ENCODE data around the gene NFATC2. TPM values are rescaled to one million over a fixed set of nuclear protein-coding genes. Genes with fewer than 3 reads are reported as not detected.
A peak's percentile ranks its signal among the peaks of the same experiment; 100 is the strongest.

The NFATC2 gene
- total and polyA plus RNA-seq, 2 of the 4 experiments (the other 2 are of a cell fraction) = 0.18 to 0.38 TPM

GRCh38 chr20:51541189-51542032 lies 1.1 kb downstream of the NFATC2 start:
- Histone ChIP-seq H3K27me3 (ENCODE audit: control insufficient read depth, insufficient read depth, low read length) (no peaks in the 10 kb centered on the region; the same call in 1 of the 2 replicates), H3K23ac (ENCODE audit: low read depth, low read length) (no peak overlapping the region), H2BK20ac (ENCODE audit: low read depth, low read length) (no peak overlapping the region), H3K4me3 (ENCODE audit: insufficient read depth, low read depth, low read length) (no peak overlapping the region), H3K4me2 (ENCODE audit: low read depth, low read length) (no peak overlapping the region), H3K56ac (ENCODE audit: extremely low read depth, insufficient read depth, low read length) (no peak overlapping the region), H2BK5ac (ENCODE audit: low read depth, low read length, poor library complexity, severe bottlenecking) (no peak overlapping the region), H4K91ac (ENCODE audit: insufficient read depth, low read depth, low read length) (no peak overlapping the region), H3K36me3 (ENCODE audit: control insufficient read depth, insufficient read depth, low read length) (no peaks in the 10 kb centered on the region), H2AK5ac (ENCODE audit: low read depth, low read length) (no peak overlapping the region; the same call in 1 of the 2 replicates), H3K9me3 (ENCODE audit: control insufficient read depth, insufficient read depth, low read length) (peaks cover 5% of the 10 kb centered on the region; the same call in 1 of the 2 replicates), H4K5ac (ENCODE audit: low read depth, low read length) (no peak overlapping the region), H3K4me1 (ENCODE audit: control insufficient read depth, insufficient read depth, low read length) (no peaks in the 10 kb centered on the region), H3K79me1 (ENCODE audit: low read depth in 1 of 2, low read length in 2 of 2) (no peaks in the 10 kb centered on the region), H2BK15ac (ENCODE audit: low read depth, low read length) (no peak overlapping the region; the same call in 2 of the 3 replicates), H3K9ac (ENCODE audit: low read depth, low read length) (no peak overlapping the region), H2BK120ac (ENCODE audit: low read depth, low read length) (no peak overlapping the region), H3K4ac (ENCODE audit: low read depth, low read length) (no peak overlapping the region), H4K20me1 (ENCODE audit: insufficient read depth, low read length) (no peaks in the 10 kb centered on the region), H3K9me1 (ENCODE audit: insufficient read depth, low read length) (0 out of 2 replicates have a peak, but pooled peaks cover 2% of the 10 kb centered on the region), H2AK9ac (replicated peaks; ENCODE audit: low read depth, low read length, poor library complexity) (no peak overlapping the region), H3K14ac (replicated peaks; ENCODE audit: low read depth, low read length) (no peak overlapping the region), H3K27ac (ENCODE audit: insufficient read depth, low read length) (no peak overlapping the region), H4K8ac (ENCODE audit: low read depth in 2 of 2, low read length in 2 of 2) (no peak overlapping the region), H2AFZ (replicated peaks; ENCODE audit: low read length, poor library complexity) (peak overlapping the region; percentile 5), H3K18ac (ENCODE audit: low read depth, low read length) (no peak overlapping the region)
- peak; percentile 22 for DNase-seq
- intact Hi-C loops (cut with micrococcal nuclease) = no loop called here
- no TSS peak for BruUV-seq (replicated peaks)
- ChIA-PET POLR2A (ENCODE audit: unreplicated experiment) (no interaction called here), CTCF (no interaction called here)
- in situ Hi-C loops (cut with MboI; ENCODE audit: low sequenced_read_pairs) = no loop called here
- WGBS, 2 experiments (ENCODE audit: extremely low coverage in 2 of 2, insufficient read length in 1 of 2) = 75% methylated on average over 5 of the region's 13 CpGs; no CpG with 5 or more reads in 1 of the 2 experiments
- peak; percentile 59 for ATAC-seq (ENCODE audit: low read depth)
- dilution Hi-C loops (cut with HindIII; ENCODE audit: low sequenced_read_pairs, unreplicated experiment) = no loop called here
- TF ChIP-seq CTCF (conservative IDR thresholded peaks at IDR 0.05; ENCODE audit: low read depth, low read length) (no peak), POLR2A (IDR thresholded peaks at IDR 0.05; ENCODE audit: low read depth, low read length) (peak; percentile 15; the same call in 1 of the 2 replicates), USF2 (IDR thresholded peaks at IDR 0.05; ENCODE audit: low read depth, low read length) (no peak)

Measured in IMR-90 (cell line).